RWPE2 (cell line): Measurements from ENCODE around the gene VANGL1.
A peak's percentile ranks its signal among the peaks of the same experiment; 100 is the strongest.

Experiments used
- ATAC-seq: fragments of 200-7000 bp; cut with Tn5 transposase; 3 replicates; pipeline ENCODE4 v1.9.1; 2021; ENCODE audit warnings: low read depth
- DNase-seq: peaks from one replicate; pipeline ENCODE4 v3.0.0-alpha.2; 2020; ENCODE audit warnings: low spot score
- H3K27ac ChIP-seq: fragments of 450-650 bp; 2 replicates; pipeline ENCODE4 v1.5.1; 2017; ENCODE audit warnings: mild to moderate bottlenecking; ENCODE audit not compliant: poor library complexity, severe bottlenecking
- H3K27me3 ChIP-seq: fragments of 250-450 bp; sonication (Bioruptor Pico); 2 replicates; pipeline ENCODE4 v1.5.1; 2021; ENCODE audit warnings: mild to moderate bottlenecking, moderate library complexity; ENCODE audit not compliant: insufficient read depth, poor library complexity, severe bottlenecking
- H3K36me3 ChIP-seq: fragments of 250-450 bp; sonication (Bioruptor Pico); 2 replicates; pipeline ENCODE4 v1.5.1; 2020; ENCODE audit warnings: low read depth, mild to moderate bottlenecking, moderate library complexity
- H3K4me1 ChIP-seq: fragments of 250-450 bp; sonication (Bioruptor Pico); 2 replicates; pipeline ENCODE4 v1.5.1; 2021; ENCODE audit warnings: mild to moderate bottlenecking, moderate library complexity; ENCODE audit not compliant: insufficient read depth, poor library complexity, severe bottlenecking
- H3K4me3 ChIP-seq: fragments of 250-450 bp; sonication (Bioruptor Pico); 2 replicates; pipeline ENCODE4 v1.5.1; 2021; ENCODE audit warnings: mild to moderate bottlenecking, moderate library complexity; ENCODE audit not compliant: severe bottlenecking
- H3K9me3 ChIP-seq: fragments of 250-450 bp; sonication (Bioruptor Pico); 2 replicates; pipeline ENCODE4 v1.5.1; 2021; ENCODE audit warnings: mild to moderate bottlenecking, moderate library complexity; ENCODE audit not compliant: severe bottlenecking
- CTCF ChIP-seq: fragments of 450-650 bp; IDR thresholded peaks from one replicate; pipeline ENCODE4 v1.5.1; 2017; ENCODE audit warnings: mild to moderate bottlenecking, moderate library complexity; ENCODE audit not compliant: poor library complexity, severe bottlenecking

The VANGL1 gene

GRCh38 chr1:115668579-115668978 lies 26.8 kb downstream of the VANGL1 start:
- Histone ChIP-seq H3K9me3 (peaks cover 4% of the 10 kb centered on the region), H3K4me3 (no peak overlapping the region), H3K27ac (peak overlapping the region; percentile 81), H3K4me1 (peaks cover 40% of the 10 kb centered on the region), H3K27me3 (no peaks in the 10 kb centered on the region), H3K36me3 (peaks cover 50% of the 10 kb centered on the region)
- no peak for TF ChIP-seq CTCF
- DNase-seq (no peak), ATAC-seq (no peak)

GRCh38 chr1:115669002-115669673 lies 27.4 kb downstream of the VANGL1 start:
- peaks cover 40% of the 10 kb centered on the region for H3K4me1 ChIP-seq
- TF ChIP-seq CTCF = no peak
- peaks cover 44% of the 10 kb centered on the region for H3K36me3 ChIP-seq
- H3K27ac ChIP-seq = peak overlapping the region; percentile 81
- peaks cover 4% of the 10 kb centered on the region for H3K9me3 ChIP-seq
- no peak overlapping the region for H3K4me3 ChIP-seq
- ATAC-seq (peak; percentile 59), DNase-seq (no peak)
- H3K27me3 ChIP-seq = no peaks in the 10 kb centered on the region

- no peak for TF ChIP-seq CTCF
- ATAC-seq = no peak
- DNase-seq = no peak
- H3K27me3 ChIP-seq = no peaks in the 10 kb centered on the region
- peaks cover 36% of the 10 kb centered on the region for H3K36me3 ChIP-seq
- peaks cover 4% of the 10 kb centered on the region for H3K9me3 ChIP-seq
- no peak overlapping the region for H3K4me3 ChIP-seq
- H3K27ac ChIP-seq = peak overlapping the region; percentile 81
- H3K4me1 ChIP-seq = peaks cover 36% of the 10 kb centered on the region
These were observed 28.1 kb downstream of the VANGL1 start for GRCh38 chr1:115669886-115670285.

- Histone ChIP-seq H3K36me3 (peaks cover 35% of the 10 kb centered on the region), H3K27me3 (no peaks in the 10 kb centered on the region), H3K27ac (peak overlapping the region; percentile 81), H3K4me1 (peaks cover 33% of the 10 kb centered on the region), H3K4me3 (no peak overlapping the region), H3K9me3 (peaks cover 4% of the 10 kb centered on the region)
- no peak for DNase-seq
- ATAC-seq = no peak
- no peak for TF ChIP-seq CTCF
These were observed 28.9 kb downstream of the VANGL1 start for GRCh38 chr1:115670476-115671175.
